ENCODE measurements around the gene HYCC1.
"Not testable (repeated sequence)": the region's sequence is repeated elsewhere in the genome, so short reads cannot be mapped to it uniquely, and the experiment has no call there.

HYCC1 gene

GRCh38 chr7:23013715-23014649, at the start of gene HYCC1:
Gene HYCC1 (minus strand): TSS chr7:23014130. CDS start chr7:22991111, 23,019 bp downstream.
- peak; percentile 99 for DNase-seq

GRCh38 chr7:23062452-23062851, 48.5 kb upstream of the HYCC1 start:
- DNase-seq, result no peak

- no peak for DNase-seq
Measured at GRCh38 chr7:23061327-23061726, 47.4 kb upstream of the HYCC1 start.

- no peak for DNase-seq
Measured at GRCh38 chr7:23058408-23059096, 44.6 kb upstream of the HYCC1 start.

- peak; percentile 76 for DNase-seq
Measured at GRCh38 chr7:23055582-23056178, 41.8 kb upstream of the HYCC1 start.

GRCh38 chr7:23051124-23051485, 37.2 kb upstream of the HYCC1 start:
- DNase-seq, result not testable (repeated sequence)

GRCh38 chr7:23046336-23046735, 32.4 kb upstream of the HYCC1 start:
- DNase-seq, result not testable (repeated sequence)

GRCh38 chr7:23045086-23045485, 31.2 kb upstream of the HYCC1 start:
- not testable (repeated sequence) for DNase-seq

- no peak for DNase-seq
Measured at GRCh38 chr7:23044581-23044980, 30.7 kb upstream of the HYCC1 start.

- DNase-seq, result no peak
Measured at GRCh38 chr7:23043441-23043840, 29.5 kb upstream of the HYCC1 start.

- DNase-seq, result not testable (repeated sequence)
Measured at GRCh38 chr7:23039674-23040073, 25.7 kb upstream of the HYCC1 start.

- DNase-seq, result not testable (repeated sequence)
Measured at GRCh38 chr7:23035542-23036371, 21.8 kb upstream of the HYCC1 start.

- DNase-seq, result no peak
Measured at GRCh38 chr7:23027261-23027660, 13.3 kb upstream of the HYCC1 start.

- no peak for DNase-seq
Measured at GRCh38 chr7:23026164-23026563, 12.2 kb upstream of the HYCC1 start.

- no peak for DNase-seq
Measured at GRCh38 chr7:23024454-23024853, 10.5 kb upstream of the HYCC1 start.

GRCh38 chr7:23022851-23023250, 8.9 kb upstream of the HYCC1 start:
- DNase-seq, result no peak

- no peak for DNase-seq
Measured at GRCh38 chr7:23022258-23022769, 8.4 kb upstream of the HYCC1 start.

GRCh38 chr7:23021596-23021995, 7.7 kb upstream of the HYCC1 start:
- no peak for DNase-seq

GRCh38 chr7:23020742-23021401, 6.9 kb upstream of the HYCC1 start:
- no peak for DNase-seq

GRCh38 chr7:23018750-23019149, 4.8 kb upstream of the HYCC1 start:
- DNase-seq, result no peak

GRCh38 chr7:23017309-23017708, 3.4 kb upstream of the HYCC1 start:
- no peak for DNase-seq

All from CD4-positive, alpha-beta T cell treated with Interleukin-12 subunit alpha and Interleukin-12 subunit beta, for 1 hour (primary cell).